GM18508 (cell line): ENCODE data around the gene VOPP1.
A peak's percentile ranks its signal among the peaks of the same experiment; 100 is the strongest.

Experiments
- ATAC-seq: cut with Tn5 transposase; IDR thresholded peaks from one replicate; pipeline ENCODE4 v1.9.1; 2021; ENCODE audit warnings: moderate number of reproducible peaks; ENCODE audit not compliant: insufficient read depth, unreplicated experiment

VOPP1 gene

GRCh38 chr7:55534916-55535590 is 37.2 kb downstream of the VOPP1 start:
- ATAC-seq, result no peak

GRCh38 chr7:55534262-55534915 is 37.9 kb downstream of the VOPP1 start:
- peak; percentile 59 for ATAC-seq

- no peak for ATAC-seq
Observed at GRCh38 chr7:55533729-55534080, 38.6 kb downstream of the VOPP1 start.

- peak; percentile 42 for ATAC-seq
Observed at GRCh38 chr7:55533050-55533728, 39.1 kb downstream of the VOPP1 start.

GRCh38 chr7:55532150-55532917 is 40.0 kb downstream of the VOPP1 start:
- peak; percentile 10 for ATAC-seq

- ATAC-seq, result no peak
Observed at GRCh38 chr7:55531536-55531935, 40.8 kb downstream of the VOPP1 start.

GRCh38 chr7:55527307-55527706 is 45.0 kb downstream of the VOPP1 start:
- ATAC-seq, result no peak

- ATAC-seq, result no peak
Observed at GRCh38 chr7:55526770-55527169, 45.5 kb downstream of the VOPP1 start.

GRCh38 chr7:55526329-55526728 is 46.0 kb downstream of the VOPP1 start:
- ATAC-seq, result no peak

GRCh38 chr7:55524558-55525310 is 47.6 kb downstream of the VOPP1 start:
- no peak for ATAC-seq

GRCh38 chr7:55523366-55523765 is 48.9 kb downstream of the VOPP1 start:
- no peak for ATAC-seq

GRCh38 chr7:55521917-55522902 is 50.1 kb downstream of the VOPP1 start:
- no peak for ATAC-seq

- ATAC-seq, result no peak
Observed at GRCh38 chr7:55521512-55521911, 50.8 kb downstream of the VOPP1 start.

GRCh38 chr7:55520426-55521140 is 51.7 kb downstream of the VOPP1 start:
- ATAC-seq, result no peak

- ATAC-seq, result no peak
Observed at GRCh38 chr7:55518836-55519235, 53.5 kb downstream of the VOPP1 start.

- no peak for ATAC-seq
Observed at GRCh38 chr7:55517936-55518689, 54.2 kb downstream of the VOPP1 start.

- ATAC-seq, result peak; percentile 75
Observed at GRCh38 chr7:55517191-55517633, 55.1 kb downstream of the VOPP1 start.

- no peak for ATAC-seq
Observed at GRCh38 chr7:55516409-55516808, 55.9 kb downstream of the VOPP1 start.
